OCI-LY1 (cell line): ENCODE measurements around the gene ERVV-1.

ENCODE experiments used
- H2AFZ ChIP-seq: fragments of 200-600 bp; sonication (generic), shearing (Covaris generic); 2 replicates; pipeline ENCODE4 v1.6.0; 2014; ENCODE audit warnings: antibody characterized with exemption, mild to moderate bottlenecking, low read length
- H3F3A ChIP-seq: fragments of 200-600 bp; sonication (generic), shearing (Covaris generic); 2 replicates; pipeline ENCODE4 v1.6.0; 2014; ENCODE audit warnings: mild to moderate bottlenecking, antibody characterized with exemption, low read length, moderate library complexity; ENCODE audit not compliant: insufficient read depth
- H3K27ac ChIP-seq: fragments of 200-600 bp; sonication (generic); 2 replicates; pipeline ENCODE4 v1.5.1; 2014; ENCODE audit warnings: low read length, mixed run types, mild to moderate bottlenecking, low read depth; ENCODE audit not compliant: poor library complexity, severe bottlenecking
- H3K27me3 ChIP-seq: fragments of 200-600 bp; sonication (generic); 2 replicates; pipeline ENCODE4 v1.6.0; 2014; ENCODE audit warnings: antibody characterized with exemption, mild to moderate bottlenecking, low read length, moderate library complexity; ENCODE audit not compliant: insufficient read depth
- H3K36me3 ChIP-seq: fragments of 200-600 bp; sonication (generic); 2 replicates; pipeline ENCODE4 v1.6.1; 2014; ENCODE audit warnings: mild to moderate bottlenecking, antibody characterized with exemption, low read length, moderate library complexity, mixed read lengths; ENCODE audit not compliant: insufficient read depth
- H3K4me1 ChIP-seq: fragments of 200-600 bp; sonication (generic); 2 replicates; pipeline ENCODE4 v1.5.1; 2014; ENCODE audit warnings: mild to moderate bottlenecking, low read length, moderate library complexity; ENCODE audit not compliant: insufficient read depth, severe bottlenecking
- H3K4me2 ChIP-seq: fragments of 200-600 bp; sonication (generic), shearing (Covaris generic); 2 replicates; pipeline ENCODE4 v1.6.1; 2014; ENCODE audit warnings: low read length
- H3K4me3 ChIP-seq: fragments of 200-600 bp; sonication (generic); 2 replicates; pipeline ENCODE4 v1.5.1; 2014; ENCODE audit warnings: low read length, low read depth, mild to moderate bottlenecking, mixed read lengths; ENCODE audit not compliant: poor library complexity, severe bottlenecking
- H3K79me2 ChIP-seq: fragments of 200-600 bp; shearing (Covaris generic); 2 replicates; pipeline ENCODE4 v1.6.1; 2016; ENCODE audit warnings: mixed run types, low read length, mixed read lengths; ENCODE audit not compliant: insufficient read depth
- H3K9ac ChIP-seq: fragments of 200-600 bp; sonication (generic), shearing (Covaris generic); 2 replicates; pipeline ENCODE4 v1.6.1; 2014; ENCODE audit warnings: mild to moderate bottlenecking, low read length, mixed read lengths
- H3K9me2 ChIP-seq: fragments of 200-600 bp; sonication (generic), shearing (Covaris generic); 2 replicates; pipeline ENCODE4 v1.6.1; 2014; ENCODE audit warnings: low read depth, mild to moderate bottlenecking, low read length, mixed read lengths
- H3K9me3 ChIP-seq: fragments of 200-600 bp; shearing (Covaris generic); 2 replicates; pipeline ENCODE4 v1.6.1; 2014; ENCODE audit warnings: low read length, mixed read lengths
- H4K20me1 ChIP-seq: fragments of 200-600 bp; sonication (generic), shearing (Covaris generic); 2 replicates; pipeline ENCODE4 v1.6.0; 2016; ENCODE audit warnings: mild to moderate bottlenecking, low read length; ENCODE audit not compliant: insufficient read depth
- CTCF ChIP-seq: fragments of 200-600 bp; sonication (generic), shearing (Covaris generic); IDR thresholded peaks from 2 replicates; pipeline ENCODE4 v1.5.1; 2017; ENCODE audit warnings: mild to moderate bottlenecking, antibody characterized with exemption, low read length, moderate library complexity, mixed read lengths
- EZH2 ChIP-seq: fragments of 200-600 bp; sonication (generic), shearing (Covaris generic); IDR thresholded peaks from 2 replicates; pipeline ENCODE4 v1.8.0; 2017; ENCODE audit warnings: borderline replicate concordance, mixed run types, mild to moderate bottlenecking, antibody characterized with exemption, low read length, moderate library complexity, mixed read lengths

The ERVV-1 gene

GRCh38 chr19:53041366-53041765, 27.6 kb downstream of the ERVV-1 start:
- H3K4me2 ChIP-seq: no peak overlapping the region
- no peak for TF ChIP-seq CTCF
- TF ChIP-seq EZH2: no peak
- no peak overlapping the region for H2AFZ ChIP-seq
- no peaks in the 10 kb centered on the region for H3F3A ChIP-seq
- no peaks in the 10 kb centered on the region for H3K4me1 ChIP-seq
- H3K4me3 ChIP-seq: no peak overlapping the region
- no peak overlapping the region for H3K9ac ChIP-seq
- no peaks in the 10 kb centered on the region for H3K9me2 ChIP-seq
- H3K79me2 ChIP-seq: no peaks in the 10 kb centered on the region
- H3K36me3 ChIP-seq: no peaks in the 10 kb centered on the region
- no peaks in the 10 kb centered on the region for H4K20me1 ChIP-seq
- no peaks in the 10 kb centered on the region for H3K27me3 ChIP-seq
- H3K27ac ChIP-seq: no peak overlapping the region
- H3K9me3 ChIP-seq: no peaks in the 10 kb centered on the region

GRCh38 chr19:53045536-53045935, 31.8 kb downstream of the ERVV-1 start:
- H3F3A ChIP-seq: no peaks in the 10 kb centered on the region
- no peaks in the 10 kb centered on the region for H4K20me1 ChIP-seq
- H3K4me2 ChIP-seq: no peak overlapping the region
- no peak overlapping the region for H3K4me3 ChIP-seq
- H3K36me3 ChIP-seq: no peaks in the 10 kb centered on the region
- TF ChIP-seq EZH2 (no peak), CTCF (no peak)
- peaks cover 6% of the 10 kb centered on the region for H3K9me3 ChIP-seq
- H3K9me2 ChIP-seq: no peaks in the 10 kb centered on the region
- H3K79me2 ChIP-seq: no peaks in the 10 kb centered on the region
- H2AFZ ChIP-seq: no peak overlapping the region
- H3K9ac ChIP-seq: no peak overlapping the region
- no peaks in the 10 kb centered on the region for H3K27me3 ChIP-seq
- H3K27ac ChIP-seq: no peak overlapping the region
- H3K4me1 ChIP-seq: no peaks in the 10 kb centered on the region

GRCh38 chr19:53047379-53047778, 33.7 kb downstream of the ERVV-1 start:
- H3K27me3 ChIP-seq: no peaks in the 10 kb centered on the region
- H3K4me1 ChIP-seq: no peaks in the 10 kb centered on the region

More at GRCh38 chr19:53047379-53047778, 33.7 kb downstream of the ERVV-1 start:
- H3K9ac ChIP-seq: no peak overlapping the region
- H3K4me3 ChIP-seq: no peak overlapping the region
- H3K9me3 ChIP-seq: peaks cover 6% of the 10 kb centered on the region
- H3K27ac ChIP-seq: no peak overlapping the region
- no peaks in the 10 kb centered on the region for H3F3A ChIP-seq
- H3K79me2 ChIP-seq: no peaks in the 10 kb centered on the region
- no peak overlapping the region for H2AFZ ChIP-seq
- H3K36me3 ChIP-seq: no peaks in the 10 kb centered on the region
- no peak overlapping the region for H3K4me2 ChIP-seq
- TF ChIP-seq EZH2 (no peak), CTCF (no peak)
- no peaks in the 10 kb centered on the region for H4K20me1 ChIP-seq
- no peaks in the 10 kb centered on the region for H3K9me2 ChIP-seq
